Endodermal cell (in vitro differentiated cells): ENCODE results near the gene SLIT1. TPM values are rescaled to one million over a fixed set of nuclear protein-coding genes. Genes with fewer than 3 reads are reported as not detected.

ENCODE experiments used
- DNase-seq: peaks from one replicate; pipeline ENCODE4 v3.0.0-alpha.2; 2017
- H3K27ac ChIP-seq: 2 replicates; pipeline ENCODE4 v1.5.1; 2013; ENCODE audit warnings: mild to moderate bottlenecking, low read depth, low read length, moderate library complexity
- H3K27me3 ChIP-seq: 2 replicates; pipeline ENCODE4 v1.6.1; 2013; ENCODE audit warnings: mild to moderate bottlenecking, low read length, moderate library complexity; ENCODE audit not compliant: insufficient read depth, control insufficient read depth, poor library complexity, severe bottlenecking
- H3K36me3 ChIP-seq: 2 replicates; pipeline ENCODE4 v1.7.0; 2013; ENCODE audit warnings: mild to moderate bottlenecking, low read length, moderate library complexity; ENCODE audit not compliant: control insufficient read depth, insufficient read depth
- H3K4me1 ChIP-seq: one replicate; pipeline ENCODE4 v1.7.0; 2013; ENCODE audit warnings: low read length; ENCODE audit not compliant: control insufficient read depth, insufficient read depth
- H3K4me3 ChIP-seq: 2 replicates; pipeline ENCODE4 v1.5.1; 2013; ENCODE audit warnings: mild to moderate bottlenecking, low read length, moderate library complexity
- H3K9ac ChIP-seq: 2 replicates; pipeline ENCODE4 v1.6.1; 2013; ENCODE audit warnings: mild to moderate bottlenecking, low read length, moderate library complexity; ENCODE audit not compliant: poor library complexity, severe bottlenecking; ENCODE audit errors: extremely low read depth
- H3K9me3 ChIP-seq: 2 replicates; pipeline ENCODE4 v1.6.1; 2013; ENCODE audit warnings: mild to moderate bottlenecking, low read length, moderate library complexity; ENCODE audit not compliant: control insufficient read depth
- H3K27ac Mint-ChIP-seq: 2 replicates; pipeline ENCODE4 v1.8.0; 2020; ENCODE audit warnings: mixed read lengths
- H3K27me3 Mint-ChIP-seq: 2 replicates; pipeline ENCODE4 v1.8.0; 2021; ENCODE audit warnings: mild to moderate bottlenecking, mixed read lengths; ENCODE audit not compliant: insufficient read depth
- H3K36me3 Mint-ChIP-seq: 2 replicates; pipeline ENCODE4 v1.8.0; 2020; ENCODE audit warnings: low read depth, mixed read lengths
- H3K4me1 Mint-ChIP-seq: 2 replicates; pipeline ENCODE4 v1.8.0; 2020; ENCODE audit warnings: mixed read lengths
- H3K4me3 Mint-ChIP-seq: 2 replicates; pipeline ENCODE4 v1.8.0; 2020; ENCODE audit warnings: mild to moderate bottlenecking, moderate library complexity, mixed read lengths
- H3K9me3 Mint-ChIP-seq: 2 replicates; pipeline ENCODE4 v1.8.0; 2020; ENCODE audit warnings: mild to moderate bottlenecking, mixed read lengths
- CTCF ChIP-seq: fragments of 200-600 bp; sonication (generic); conservative IDR thresholded peaks from 2 replicates; pipeline ENCODE4 v1.5.0; 2021; ENCODE audit warnings: antibody characterized with exemption, mild to moderate bottlenecking
- WGBS, 2 experiments: methylation state at CpG; one replicate each; pipeline versions ENCODE4 v1.1.5 to v1.1.7; 2013; ENCODE audit warnings: missing lambda C conversion rate in 2 of 2, mixed read lengths in 1 of 2; ENCODE audit not compliant: insufficient coverage in 1 of 2, insufficient read length in 1 of 2; 5-methylcytosine and 5-hydroxymethylcytosine counted together
- total RNA-seq, 2 donors: library from RNA; stranded (reverse); fragmentation: NEBNext Ultra II Directional in 1 of 2; extraction: Animal tissue kit (Norgen Biotek cat#: 25700) in 1 of 2; gene quantifications; 2 replicates in 1 of 2; 3 replicates in 1 of 2; pipeline ENCODE4 v1.2.1, GENCODE V29; 2021

The SLIT1 gene
- total RNA-seq, 2 donors from 2014 or later = 0.97 to 2.4 TPM

GRCh38 chr10:97069026-97069425 is 116.7 kb downstream of the SLIT1 start:
- Histone ChIP-seq H3K27me3 (peaks cover 11% of the 10 kb centered on the region), H3K4me1 (peaks cover 4% of the 10 kb centered on the region), H3K27ac (no peak overlapping the region), H3K9me3 (no peaks in the 10 kb centered on the region), H3K36me3 (no peaks in the 10 kb centered on the region), H3K4me3 (no peak overlapping the region), H3K9ac (no peak overlapping the region)
- Mint-ChIP-seq H3K27me3 (peaks cover 10% of the 10 kb centered on the region), H3K36me3 (no peaks in the 10 kb centered on the region), H3K9me3 (peaks cover 3% of the 10 kb centered on the region), H3K27ac (no peak overlapping the region), H3K4me1 (peaks cover 16% of the 10 kb centered on the region), H3K4me3 (no peak overlapping the region)
- WGBS, 2 experiments = 86 to 100% methylated on average over 1 to 2 of the region's 2 CpGs
- no peak for DNase-seq
- TF ChIP-seq CTCF = no peak

GRCh38 chr10:97067716-97068391 is 117.9 kb downstream of the SLIT1 start:
- H3K27ac Mint-ChIP-seq = no peak overlapping the region
- no peaks in the 10 kb centered on the region for H3K36me3 Mint-ChIP-seq
- 88 to 100% methylated on average over 1 to 16 of the region's 16 CpGs for WGBS, 2 experiments
- no peak overlapping the region for H3K4me3 Mint-ChIP-seq
- TF ChIP-seq CTCF = peak; percentile 60
- peaks cover 3% of the 10 kb centered on the region for H3K9me3 Mint-ChIP-seq
- Histone ChIP-seq H3K36me3 (no peaks in the 10 kb centered on the region), H3K4me3 (no peak overlapping the region), H3K27ac (no peak overlapping the region), H3K4me1 (peaks cover 4% of the 10 kb centered on the region), H3K9ac (no peak overlapping the region), H3K9me3 (no peaks in the 10 kb centered on the region), H3K27me3 (no peaks in the 10 kb centered on the region)
- DNase-seq = peak; percentile 66
- peaks cover 9% of the 10 kb centered on the region for H3K4me1 Mint-ChIP-seq
- peaks cover 3% of the 10 kb centered on the region for H3K27me3 Mint-ChIP-seq

- H3K9me3 ChIP-seq = no peaks in the 10 kb centered on the region
- peaks cover 9% of the 10 kb centered on the region for H3K4me1 Mint-ChIP-seq
- peaks cover 4% of the 10 kb centered on the region for H3K4me1 ChIP-seq
- peaks cover 3% of the 10 kb centered on the region for H3K27me3 Mint-ChIP-seq
- H3K36me3 ChIP-seq = no peaks in the 10 kb centered on the region
- no peak overlapping the region for H3K4me3 Mint-ChIP-seq
- 89 to 92% methylated on average over 4 to 13 of the region's 13 CpGs for WGBS, 2 experiments
- no peaks in the 10 kb centered on the region for H3K27me3 ChIP-seq
- H3K27ac Mint-ChIP-seq = no peak overlapping the region
- no peak overlapping the region for H3K27ac ChIP-seq
- no peak overlapping the region for H3K4me3 ChIP-seq
- no peak overlapping the region for H3K9ac ChIP-seq
- DNase-seq = peak; percentile 65
- no peaks in the 10 kb centered on the region for H3K36me3 Mint-ChIP-seq
- TF ChIP-seq CTCF = no peak
- peaks cover 3% of the 10 kb centered on the region for H3K9me3 Mint-ChIP-seq
Observed at GRCh38 chr10:97066877-97067555, 118.7 kb downstream of the SLIT1 start.
